HUDEP-2 (cell line): Measurements from ENCODE around the gene ANKRD18A.
"Not testable (repeated sequence)": the region's sequence is repeated elsewhere in the genome, so short reads cannot be mapped to it uniquely, and the experiment has no call there.

ENCODE experiments used
- DNase-seq, 76 experiments: peaks; one replicate each; lab custom pipeline; 2025; ENCODE audit not compliant: unreplicated experiment in 76 of 76; lab: John Stamatoyannopoulos, UW

Gene ANKRD18A

DNA sequence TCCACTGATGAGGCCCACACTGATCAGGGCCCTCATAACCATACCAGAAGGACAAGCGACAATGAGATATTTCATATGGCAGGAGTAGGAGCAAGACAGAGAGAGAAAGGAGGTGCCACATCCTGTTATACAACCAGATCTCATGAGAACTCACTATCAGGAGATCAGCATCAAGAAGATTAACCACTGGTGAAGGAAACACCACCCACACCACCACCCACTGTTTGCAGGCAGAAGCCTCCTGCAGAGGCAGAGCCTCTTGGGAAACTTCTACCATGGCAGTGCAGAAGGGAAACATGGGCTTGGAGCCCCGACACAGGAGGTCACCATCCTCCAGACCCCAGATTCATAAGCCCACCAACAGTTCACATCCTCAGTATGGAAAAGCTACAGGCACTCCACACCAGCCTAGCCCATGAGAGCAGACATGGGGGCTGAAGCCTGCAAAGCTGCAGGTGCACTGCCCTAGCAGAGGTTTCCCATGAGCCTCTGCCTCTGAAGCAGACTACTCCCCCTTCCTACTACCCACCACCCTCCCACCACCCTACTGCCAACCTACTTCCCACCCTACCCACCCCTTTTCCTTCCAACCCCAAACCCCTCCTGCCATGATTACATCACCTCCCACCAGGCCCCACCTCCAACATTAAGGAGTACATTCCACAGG is 73.8 kb downstream of the ANKRD18A start:
- DNase-seq, result not testable (repeated sequence)

DNA sequence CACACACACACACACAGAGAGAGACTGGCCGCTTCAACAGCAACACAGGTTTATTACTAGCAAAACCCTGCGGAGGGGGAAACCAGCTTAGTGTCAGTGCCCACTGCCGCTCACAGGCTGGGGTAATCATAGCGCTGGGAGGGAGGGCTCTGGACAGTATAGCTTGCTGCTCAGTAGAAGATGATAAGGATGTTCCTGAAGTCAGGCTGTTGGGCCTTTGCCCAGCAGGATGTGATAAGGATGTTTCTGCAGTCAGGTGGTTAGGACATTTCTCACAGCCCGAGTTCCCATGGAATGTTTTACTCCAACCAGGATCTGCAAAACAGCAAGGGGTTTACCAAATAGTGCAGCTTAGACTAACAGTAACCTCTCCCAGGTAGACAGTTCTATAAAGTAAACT is 79.9 kb downstream of the ANKRD18A start:
- DNase-seq, result peak in 1 of 76 experiments; percentile 0

DNA sequence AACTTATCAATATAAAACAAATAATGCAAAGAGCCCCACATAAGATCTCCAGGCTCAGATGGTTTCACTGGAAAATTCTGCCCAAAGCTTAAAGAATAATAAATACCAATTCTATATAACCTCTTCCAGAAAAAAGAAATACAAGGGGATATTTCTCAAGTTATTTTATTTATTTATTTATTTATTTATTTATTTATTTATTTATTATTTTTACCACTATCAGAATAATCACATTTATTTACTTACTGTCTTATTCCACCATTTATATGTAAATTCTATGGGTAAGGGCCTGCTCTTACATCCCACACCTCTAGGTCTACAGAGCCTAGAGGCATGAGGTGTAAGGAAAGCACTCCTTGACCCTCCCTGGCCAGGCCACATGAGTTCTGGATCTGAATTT is 91.1 kb downstream of the ANKRD18A start:
- DNase-seq, result no peak

DNA sequence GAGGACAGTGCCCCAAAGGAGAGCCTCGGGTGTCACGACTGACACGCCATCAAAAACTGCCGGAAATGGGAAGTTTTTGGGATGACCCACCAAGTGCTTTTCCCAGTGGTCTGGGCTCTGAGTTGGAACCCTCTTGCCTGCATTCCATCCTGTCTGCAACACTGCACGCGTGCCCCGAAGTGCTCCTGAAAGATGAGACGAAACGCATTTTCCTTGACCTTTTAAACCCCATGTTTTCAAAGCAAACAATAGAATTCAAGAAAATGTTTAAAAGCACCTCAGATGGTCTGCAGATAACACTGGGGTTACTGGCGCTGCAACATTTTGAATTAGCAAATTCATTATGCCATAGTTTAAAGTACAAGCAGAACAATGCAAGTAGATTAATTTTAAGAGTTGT is 92.9 kb downstream of the ANKRD18A start:
- DNase-seq, result no peak

DNA sequence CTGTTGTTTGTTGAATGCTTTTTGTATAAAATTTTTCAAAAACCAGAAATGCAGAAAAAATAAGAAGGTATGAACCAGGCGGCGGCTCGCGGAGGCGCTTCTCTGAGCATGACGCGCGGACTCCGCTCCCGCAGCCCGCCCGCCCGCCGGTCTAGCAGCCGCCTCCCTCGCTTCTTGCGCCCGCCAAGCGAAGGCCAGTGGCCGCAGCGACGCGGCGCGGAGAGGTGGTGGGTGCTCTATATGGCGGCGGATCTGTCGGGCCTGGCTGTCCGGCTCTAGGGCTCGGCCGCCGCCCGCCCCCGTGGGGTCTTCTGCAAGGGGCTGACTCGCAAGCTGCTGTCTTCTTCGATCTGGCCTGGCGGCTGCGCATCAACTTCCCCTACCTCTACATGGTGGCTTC is 93.8 kb downstream of the ANKRD18A start:
- no peak for DNase-seq

DNA sequence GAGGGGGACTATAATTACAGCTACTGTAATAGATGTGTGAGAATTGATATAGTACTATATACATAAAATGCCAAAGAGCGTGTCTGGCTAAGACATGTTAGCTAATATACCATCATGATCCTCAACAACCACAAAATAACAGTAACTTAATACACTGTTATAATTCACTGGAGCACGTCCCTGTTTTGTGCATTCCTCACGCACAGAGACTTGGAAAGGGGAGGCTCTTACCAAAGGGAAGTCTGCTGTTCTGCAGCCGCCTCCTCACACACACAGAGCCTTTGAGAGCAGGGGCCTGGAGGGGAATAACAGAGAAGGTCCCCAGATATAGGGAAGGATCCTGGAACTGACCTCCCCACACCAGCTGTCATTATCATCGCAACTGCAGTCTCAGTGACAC is 97.3 kb downstream of the ANKRD18A start:
- no peak for DNase-seq

DNA sequence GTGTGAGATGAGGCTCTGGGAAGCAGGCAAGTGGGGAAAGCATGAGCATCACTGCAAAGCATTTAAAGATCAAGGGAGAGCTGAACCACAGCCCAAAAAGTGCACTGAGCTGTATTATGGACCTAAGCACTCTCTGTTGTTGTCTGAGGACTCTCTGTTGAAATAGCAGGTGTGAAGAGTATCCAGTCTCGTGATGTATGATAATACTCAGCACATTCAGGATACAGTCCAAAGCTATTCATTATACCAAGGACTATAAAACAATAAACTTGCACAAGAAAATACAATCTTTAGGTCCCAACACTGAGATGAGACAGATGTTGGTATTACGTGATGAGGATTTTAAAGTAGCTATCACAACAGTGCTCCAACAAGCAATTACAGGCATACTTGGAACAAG is 98.6 kb downstream of the ANKRD18A start:
- no peak for DNase-seq
